GM21619 (cell line): ENCODE data around the gene ABCF3.
"Not testable (repeated sequence)": the region's sequence is repeated elsewhere in the genome, so short reads cannot be mapped to it uniquely, and the experiment has no call there.

Source experiments
- ATAC-seq: cut with Tn5 transposase; IDR thresholded peaks from one replicate; pipeline ENCODE4 v1.9.1; 2021; ENCODE audit not compliant: unreplicated experiment

The ABCF3 gene, protein sequence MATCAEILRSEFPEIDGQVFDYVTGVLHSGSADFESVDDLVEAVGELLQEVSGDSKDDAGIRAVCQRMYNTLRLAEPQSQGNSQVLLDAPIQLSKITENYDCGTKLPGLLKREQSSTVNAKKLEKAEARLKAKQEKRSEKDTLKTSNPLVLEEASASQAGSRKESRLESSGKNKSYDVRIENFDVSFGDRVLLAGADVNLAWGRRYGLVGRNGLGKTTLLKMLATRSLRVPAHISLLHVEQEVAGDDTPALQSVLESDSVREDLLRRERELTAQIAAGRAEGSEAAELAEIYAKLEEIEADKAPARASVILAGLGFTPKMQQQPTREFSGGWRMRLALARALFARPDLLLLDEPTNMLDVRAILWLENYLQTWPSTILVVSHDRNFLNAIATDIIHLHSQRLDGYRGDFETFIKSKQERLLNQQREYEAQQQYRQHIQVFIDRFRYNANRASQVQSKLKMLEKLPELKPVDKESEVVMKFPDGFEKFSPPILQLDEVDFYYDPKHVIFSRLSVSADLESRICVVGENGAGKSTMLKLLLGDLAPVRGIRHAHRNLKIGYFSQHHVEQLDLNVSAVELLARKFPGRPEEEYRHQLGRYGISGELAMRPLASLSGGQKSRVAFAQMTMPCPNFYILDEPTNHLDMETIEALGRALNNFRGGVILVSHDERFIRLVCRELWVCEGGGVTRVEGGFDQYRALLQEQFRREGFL

DNA sequence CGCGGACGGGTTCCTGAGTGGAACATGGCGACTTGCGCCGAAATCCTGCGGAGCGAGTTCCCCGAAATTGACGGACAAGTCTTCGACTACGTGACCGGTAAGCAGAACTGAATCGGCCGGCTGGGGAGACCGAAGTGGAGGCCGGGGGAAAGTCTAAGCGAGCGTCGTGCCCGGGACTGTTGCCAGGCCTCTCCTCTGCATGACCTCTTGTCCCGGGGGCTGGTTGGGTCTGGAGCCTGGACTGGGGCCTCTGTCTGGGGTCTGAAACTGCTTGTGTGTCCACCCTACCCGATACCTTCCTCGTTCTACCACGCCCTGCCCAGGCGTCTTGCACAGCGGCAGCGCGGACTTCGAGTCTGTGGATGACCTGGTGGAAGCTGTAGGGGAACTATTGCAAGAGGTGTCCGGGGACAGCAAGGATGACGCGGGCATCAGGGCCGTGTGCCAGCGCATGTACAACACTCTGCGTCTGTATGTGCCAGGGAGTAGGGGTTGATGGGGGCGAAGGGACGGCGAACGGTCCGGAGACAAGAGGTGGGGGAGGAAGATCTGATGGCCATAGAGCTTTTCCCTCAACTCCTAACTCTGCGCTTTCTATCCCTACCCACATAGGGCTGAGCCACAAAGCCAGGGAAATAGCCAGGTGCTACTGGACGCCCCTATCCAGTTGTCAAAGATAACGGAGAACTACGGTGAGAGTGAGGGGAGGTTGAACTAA is at the start of gene ABCF3:
TSS of gene ABCF3 (plus strand) at position 16 of the 718 bp plus-strand sequence. CDS start at position 25, 9 bp downstream.
- ATAC-seq, result no peak

DNA sequence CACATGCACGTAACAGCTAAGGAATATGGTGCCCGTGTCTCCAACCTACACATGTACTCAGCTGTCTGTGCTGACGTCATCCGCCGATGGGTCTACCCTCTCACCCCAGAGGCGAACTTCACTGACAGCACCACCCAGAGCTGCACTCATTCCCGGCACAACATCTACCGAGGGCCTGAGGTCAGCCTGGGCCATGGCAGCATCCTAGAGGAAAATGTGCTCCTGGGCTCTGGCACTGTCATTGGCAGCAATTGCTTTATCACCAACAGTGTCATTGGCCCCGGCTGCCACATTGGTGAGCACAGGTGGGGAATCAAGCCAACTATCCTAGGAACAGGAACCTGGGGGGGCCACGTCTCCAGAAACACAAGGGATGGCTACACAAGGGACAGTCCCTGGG is 45.6 kb upstream of the ABCF3 start:
- ATAC-seq, result no peak

GRCh38 chr3:184142199-184142598 is 43.8 kb upstream of the ABCF3 start:
- no peak for ATAC-seq

DNA sequence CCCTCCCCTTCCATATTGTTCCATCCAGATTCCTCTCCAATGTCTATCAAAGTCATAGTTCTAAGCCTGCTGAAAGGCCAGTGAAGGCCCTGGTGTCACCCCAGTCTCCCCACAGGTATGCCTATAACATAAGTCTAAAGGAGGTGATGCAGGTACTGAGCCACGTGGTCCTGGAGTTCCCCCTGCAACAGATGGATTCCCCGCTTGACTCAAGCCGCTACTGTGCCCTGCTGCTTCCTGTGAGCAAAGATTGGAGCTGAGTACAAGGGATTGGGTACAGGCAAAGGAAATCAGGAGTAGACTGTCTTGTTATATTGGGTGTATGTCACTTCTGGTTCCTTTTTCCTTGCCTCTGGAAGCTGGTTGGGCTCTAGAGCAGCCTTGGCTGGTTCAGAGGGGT is 42.7 kb upstream of the ABCF3 start:
- ATAC-seq, result no peak

GRCh38 chr3:184144505-184144904 is 41.5 kb upstream of the ABCF3 start:
- no peak for ATAC-seq

DNA sequence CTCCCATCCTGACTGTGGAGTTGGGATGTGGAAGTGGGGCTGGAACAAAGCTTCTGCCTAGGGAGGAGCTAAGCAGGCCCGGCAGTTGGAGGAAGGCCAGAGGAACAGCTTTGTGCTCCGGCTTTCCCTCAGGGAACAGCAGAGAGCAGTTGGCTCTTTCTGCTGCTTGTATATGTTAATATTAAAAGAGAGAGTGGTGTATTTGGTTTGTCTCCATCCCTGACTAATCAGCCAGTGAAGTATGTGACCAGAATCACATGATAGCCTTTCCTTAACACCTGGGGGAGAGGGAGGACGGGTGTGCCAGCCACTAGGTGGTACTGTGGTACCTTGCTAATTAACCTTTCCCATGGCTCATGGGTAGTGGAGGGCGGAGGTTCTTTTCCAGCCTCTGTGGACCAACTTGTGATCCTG is 40.9 kb upstream of the ABCF3 start:
- ATAC-seq, result no peak

DNA sequence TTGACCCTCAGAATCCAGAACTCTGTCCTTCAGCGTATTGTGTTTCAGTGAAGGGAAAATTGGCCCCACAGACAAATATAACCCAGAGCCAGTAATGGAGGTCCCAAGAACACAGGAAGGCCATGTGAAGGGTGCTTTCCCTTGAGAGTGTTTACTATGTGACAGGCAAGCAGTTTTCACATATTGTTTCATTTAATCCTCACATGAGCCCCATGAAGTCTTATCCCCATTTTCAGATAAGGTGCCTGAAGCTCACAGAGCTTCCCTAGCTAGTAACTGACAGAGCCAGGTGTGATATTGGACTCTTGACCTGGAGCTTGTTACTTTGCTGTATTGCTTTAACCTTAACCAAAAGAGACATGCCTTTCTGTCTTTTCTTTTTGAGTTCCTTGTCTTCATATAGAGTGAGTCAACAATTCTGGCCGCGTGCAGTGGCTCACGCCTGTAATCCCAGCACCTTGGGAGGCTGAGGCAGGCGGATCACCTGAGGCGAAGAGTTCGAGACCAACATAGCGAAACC is 40.2 kb upstream of the ABCF3 start:
- no peak for ATAC-seq

GRCh38 chr3:184148076-184148475 is 37.9 kb upstream of the ABCF3 start:
- no peak for ATAC-seq

- ATAC-seq, result no peak
Observed at GRCh38 chr3:184149123-184149522, 36.9 kb upstream of the ABCF3 start.

GRCh38 chr3:184149770-184150169 is 36.2 kb upstream of the ABCF3 start:
- not testable (repeated sequence) for ATAC-seq

GRCh38 chr3:184154885-184155643 is 30.9 kb upstream of the ABCF3 start, which contains the start of gene DVL3:
TSS of gene DVL3 (plus strand) at chr3:184155377. CDS start at chr3:184155636, 259 bp downstream.
- ATAC-seq, result peak; percentile 77

DNA sequence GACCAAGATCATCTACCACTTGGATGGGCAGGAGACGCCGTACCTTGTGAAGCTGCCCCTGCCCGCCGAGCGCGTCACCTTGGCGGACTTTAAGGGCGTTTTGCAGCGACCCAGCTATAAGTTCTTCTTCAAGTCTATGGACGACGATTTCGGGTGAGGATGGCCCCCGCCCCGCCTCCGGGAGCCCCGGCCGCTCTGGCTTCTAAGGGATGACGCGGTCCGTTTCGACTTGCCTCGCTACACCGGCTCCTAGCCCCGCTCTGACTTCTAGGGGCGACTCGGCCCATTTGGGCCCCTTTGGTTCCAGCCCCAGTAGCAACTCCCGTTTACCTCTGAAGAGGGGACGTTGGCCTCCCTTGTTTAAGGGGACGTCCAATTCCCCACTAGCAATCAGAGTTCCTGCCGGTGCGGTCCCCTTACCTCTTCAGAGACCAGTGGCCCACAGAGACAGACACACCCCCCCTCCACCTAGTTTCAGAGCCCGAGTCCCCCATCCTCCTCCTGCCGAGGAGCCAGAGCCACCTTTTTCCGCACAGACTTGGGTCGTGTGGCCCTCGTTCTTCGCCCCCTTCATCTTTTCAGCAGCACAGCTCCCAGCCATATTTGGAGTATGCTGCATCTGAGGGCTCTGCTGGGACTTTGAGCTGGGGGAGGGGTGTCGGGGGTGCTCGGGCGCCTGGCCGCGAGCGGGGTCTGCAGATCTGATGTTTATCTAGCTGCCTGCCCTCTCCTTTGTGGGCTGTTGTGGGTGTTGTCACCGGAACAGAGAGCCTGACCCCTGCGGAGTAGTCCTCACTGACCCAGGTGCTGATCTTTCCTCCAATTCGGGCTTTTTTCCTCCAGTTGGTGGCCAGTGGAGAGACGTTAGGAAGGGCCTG is 30.1 kb upstream of the ABCF3 start:
- peak; percentile 16 for ATAC-seq

- ATAC-seq, result peak; percentile 9
Observed at GRCh38 chr3:184156522-184156955, 29.5 kb upstream of the ABCF3 start.

DNA sequence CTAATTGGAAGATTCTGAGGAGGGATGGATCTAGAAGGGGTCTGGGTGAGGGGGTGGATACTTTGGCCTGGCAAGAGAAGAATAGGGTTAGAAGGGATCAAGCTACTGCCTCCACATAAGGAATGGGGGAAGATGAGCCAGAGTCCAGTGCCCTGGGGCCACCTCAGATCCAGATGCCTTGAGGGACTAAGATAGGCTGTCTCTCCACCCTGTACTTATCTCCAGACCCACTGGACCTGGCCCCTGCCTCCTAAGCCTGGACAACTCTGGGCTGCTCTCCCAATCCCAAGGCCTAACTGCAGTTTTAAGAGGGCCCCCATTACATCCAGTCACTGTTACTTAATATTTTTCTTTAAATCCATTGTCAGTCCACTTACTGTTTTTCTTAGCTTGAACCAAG is 28.8 kb upstream of the ABCF3 start:
- no peak for ATAC-seq

DNA sequence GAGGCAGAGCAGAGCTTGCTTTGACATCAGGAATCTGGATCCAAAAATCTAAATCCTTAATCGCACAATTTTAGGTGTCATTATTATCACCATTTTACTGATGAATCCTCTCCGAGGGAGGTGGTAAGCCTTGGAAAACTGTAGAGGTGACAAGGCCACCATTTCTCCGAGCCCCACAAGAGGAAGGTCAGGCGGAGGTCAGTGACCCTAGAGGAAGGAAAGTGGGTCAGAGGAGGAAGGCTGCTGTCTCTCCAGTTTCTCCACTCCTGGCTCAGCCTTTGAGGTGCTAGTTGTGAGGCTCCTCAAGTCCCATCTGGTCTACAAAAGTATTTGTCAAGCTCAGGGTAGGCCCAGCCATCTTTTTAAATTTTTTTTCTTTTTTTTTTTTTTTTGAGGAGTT is 27.6 kb upstream of the ABCF3 start:
- no peak for ATAC-seq

GRCh38 chr3:184160456-184160855 is 25.5 kb upstream of the ABCF3 start:
- no peak for ATAC-seq

GRCh38 chr3:184162571-184163070 is 23.4 kb upstream of the ABCF3 start:
- not testable (repeated sequence) for ATAC-seq

DNA sequence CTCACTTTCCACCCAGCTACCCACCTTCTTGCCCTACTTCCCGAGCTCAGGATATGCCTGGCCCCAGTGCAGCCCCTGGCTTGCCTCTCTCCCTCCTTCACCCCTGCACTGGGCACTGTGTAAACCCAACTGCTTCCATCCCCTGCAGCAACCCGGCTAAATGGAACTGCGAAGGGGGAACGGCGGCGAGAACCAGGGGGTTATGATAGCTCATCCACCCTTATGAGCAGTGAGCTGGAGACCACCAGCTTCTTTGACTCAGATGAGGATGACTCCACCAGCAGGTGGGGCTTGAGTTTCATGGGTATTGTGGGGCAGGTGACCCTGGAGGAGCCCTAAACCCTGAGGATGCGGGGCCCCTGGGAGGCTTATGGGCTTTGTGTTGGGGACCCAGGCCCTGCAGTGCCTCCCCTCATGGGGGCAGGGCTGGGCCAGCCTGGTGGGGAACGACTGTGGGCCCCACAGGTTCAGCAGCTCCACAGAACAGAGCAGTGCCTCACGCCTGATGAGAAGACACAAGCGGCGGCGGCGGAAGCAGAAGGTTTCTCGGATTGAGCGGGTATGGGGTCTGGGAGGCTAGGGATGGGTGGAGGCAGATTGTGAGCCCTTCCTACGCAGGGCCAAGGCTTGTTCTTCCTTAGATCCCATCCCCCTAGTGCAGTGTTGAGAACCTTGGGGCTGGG is 21.2 kb upstream of the ABCF3 start:
- ATAC-seq, result no peak

DNA sequence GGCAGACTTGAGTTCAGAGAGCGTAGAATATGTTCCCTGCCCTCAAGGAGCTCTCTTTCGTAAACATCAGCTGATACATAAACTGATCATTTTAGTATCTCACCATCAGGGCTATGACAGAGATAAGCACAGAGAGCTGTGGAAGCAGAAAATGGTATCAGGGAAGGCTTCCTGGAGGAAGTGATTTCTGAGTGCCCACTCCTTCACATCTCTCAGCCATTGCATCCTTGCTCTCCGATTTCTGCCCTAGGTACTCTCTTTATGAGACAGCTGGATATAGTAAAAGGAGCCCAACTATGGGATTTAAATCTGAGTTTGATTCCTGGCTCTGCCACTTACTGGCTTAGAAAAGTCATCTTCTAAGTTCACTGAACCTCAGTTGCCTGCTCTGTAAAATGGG is 20.5 kb upstream of the ABCF3 start:
- no peak for ATAC-seq
